ENCODE results near the gene CCDC122.

Gene CCDC122

DNA sequence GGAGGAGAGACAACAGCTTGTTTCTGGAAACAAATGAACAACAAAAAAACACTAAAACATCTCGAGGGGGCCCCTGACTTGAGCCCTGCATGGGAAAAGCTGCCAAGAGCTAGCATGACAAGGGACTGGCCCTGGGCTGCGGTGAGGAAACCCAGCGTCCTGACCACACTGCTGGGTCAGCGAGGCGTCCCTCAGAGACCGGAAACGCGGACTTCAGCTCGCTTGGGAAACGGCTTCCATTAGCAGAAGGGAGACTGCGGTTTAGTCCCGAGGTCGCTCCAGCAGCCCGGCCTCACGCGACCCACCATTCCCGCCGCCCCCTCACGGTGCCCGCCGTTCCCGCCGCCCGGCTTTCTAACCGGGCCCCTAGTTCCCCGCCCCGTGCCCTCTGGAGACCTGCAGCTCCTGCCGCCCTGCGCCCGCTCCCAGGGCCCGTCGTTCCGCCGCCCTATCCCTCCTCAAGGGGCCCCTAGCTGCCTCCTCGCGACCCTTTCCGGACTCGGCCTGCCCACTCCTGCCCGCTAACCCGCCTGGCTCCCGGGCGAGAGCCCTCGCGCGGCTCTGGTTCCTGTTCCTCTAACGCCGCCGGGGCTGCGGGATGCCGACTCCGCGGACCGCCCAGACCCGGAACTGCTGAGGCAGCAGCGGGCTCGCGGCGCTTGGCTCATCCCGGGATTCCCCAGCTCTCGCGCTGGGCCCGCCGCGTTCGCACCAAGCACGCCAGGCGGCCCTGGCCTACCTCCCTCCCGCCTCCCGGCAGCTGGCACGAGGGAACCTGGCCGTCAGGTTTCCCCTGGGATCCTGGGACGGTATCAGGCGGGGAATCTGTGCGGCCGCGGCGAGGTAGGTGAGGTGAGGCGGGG lies at the start of gene CCDC122:
TSS of gene CCDC122 (minus strand) at position 849 of the 863 bp plus-strand sequence. CDS start 10,364 bp downstream, outside the sequence.
- peak; percentile 39 to 71 for DNase-seq (ENCODE audit: low read depth in 2 of 2)

DNA sequence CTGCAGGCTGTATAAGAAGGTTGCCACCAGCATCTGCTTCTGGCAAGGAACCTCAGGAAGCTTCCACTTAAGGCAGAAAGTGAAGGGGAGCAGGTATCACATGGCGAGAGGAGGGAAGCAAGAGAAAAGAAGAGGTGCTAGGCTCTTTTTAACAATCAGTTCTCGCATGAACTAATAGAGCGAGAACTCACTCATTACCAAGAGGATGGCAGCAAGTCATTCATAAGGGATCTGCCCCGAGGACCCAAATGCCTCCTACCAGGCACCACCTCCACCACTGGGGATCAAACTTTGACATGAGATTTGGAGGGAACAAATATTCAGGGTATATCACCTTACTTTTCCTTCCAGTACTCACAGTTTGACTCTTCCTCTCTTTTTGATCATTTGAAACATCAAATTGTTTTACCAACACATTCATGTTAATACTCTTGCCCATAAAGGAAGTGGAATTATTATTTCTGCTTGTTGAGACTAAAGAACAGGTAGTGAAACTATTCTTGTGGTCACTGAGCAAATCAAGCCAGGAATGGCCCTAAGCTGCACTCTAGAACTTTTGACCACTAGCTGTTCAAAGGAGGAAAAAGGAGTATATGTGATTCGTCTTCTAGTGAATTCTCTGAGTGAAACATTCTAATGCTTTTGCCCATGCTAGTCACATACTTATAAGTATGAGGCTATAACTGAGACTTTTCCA lies 45.2 kb upstream of the CCDC122 start:
- DNase-seq (ENCODE audit: low read depth in 2 of 2), result no peak

DNA sequence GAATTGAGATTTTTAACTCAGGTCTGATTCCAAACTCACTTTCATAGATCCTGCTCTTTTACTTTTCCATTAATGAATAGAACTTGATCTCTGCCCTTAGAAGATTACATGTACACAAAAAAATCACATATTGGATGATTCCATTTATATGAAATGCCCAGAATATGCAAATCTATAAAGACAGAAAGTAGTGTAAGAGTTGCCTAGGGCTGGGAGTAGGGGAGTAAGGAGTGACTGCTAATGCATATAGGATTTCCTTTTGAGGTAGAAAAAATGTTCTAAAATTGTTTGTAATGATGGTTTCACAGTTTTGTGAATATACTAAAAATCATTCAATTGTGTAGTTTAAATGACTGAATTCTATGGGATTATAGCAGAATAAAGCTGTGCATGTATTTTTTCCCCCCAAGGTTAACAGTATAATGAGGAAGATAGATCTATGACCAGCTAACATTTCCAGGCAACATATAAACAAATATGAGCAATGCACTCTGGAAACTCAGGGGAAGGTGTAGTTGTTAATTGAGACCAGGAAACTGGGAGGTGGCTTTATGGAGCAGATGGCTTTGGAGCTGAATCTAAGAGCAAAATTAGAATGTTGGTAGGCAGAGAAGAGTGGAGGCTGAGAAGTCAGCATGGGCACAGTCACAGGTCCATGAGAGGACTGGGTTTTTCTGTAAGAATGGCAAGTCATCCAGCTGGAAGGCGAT lies 41.6 kb upstream of the CCDC122 start:
- no peak for DNase-seq (ENCODE audit: low read depth in 2 of 2)

DNA sequence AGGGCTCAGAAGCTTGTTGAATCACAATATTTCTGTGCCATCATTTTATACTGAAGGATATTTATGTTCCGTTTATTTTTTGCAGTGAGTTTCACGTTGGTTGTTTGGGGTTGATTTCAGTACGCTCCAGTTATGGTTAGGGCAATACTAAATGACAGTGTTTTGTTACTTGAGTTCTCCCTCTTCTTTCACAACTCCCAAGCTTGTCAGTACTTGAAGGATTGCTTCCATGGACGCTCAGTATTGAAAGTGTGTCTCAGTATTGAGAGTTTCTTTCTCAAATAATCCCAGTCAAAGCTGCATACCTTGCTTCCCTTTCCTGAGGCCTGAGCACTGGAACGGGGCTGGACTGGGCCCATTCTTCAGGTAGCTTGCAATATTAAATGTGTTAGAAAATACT lies 39.1 kb upstream of the CCDC122 start:
- no peak for DNase-seq (ENCODE audit: low read depth in 2 of 2)

DNA sequence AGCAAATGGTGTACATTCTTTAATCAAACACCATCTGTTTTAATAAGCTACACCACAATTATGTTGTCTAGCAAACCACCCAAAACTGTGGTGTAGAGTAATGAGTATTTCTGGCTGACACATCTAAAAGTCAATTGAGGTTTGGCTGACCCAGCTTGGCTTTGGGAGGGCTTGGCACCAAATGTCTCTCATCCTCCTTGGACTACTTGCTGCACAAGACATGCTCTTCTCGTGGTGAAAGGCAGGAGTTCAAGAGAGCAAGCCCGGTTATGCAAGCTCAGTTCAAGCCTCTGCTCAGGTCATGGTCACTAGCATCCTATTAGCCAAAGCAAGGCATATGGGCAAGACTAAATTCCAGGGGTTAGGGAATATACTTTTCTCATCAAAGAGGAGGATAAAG lies 37.3 kb upstream of the CCDC122 start:
- no peak for DNase-seq (ENCODE audit: low read depth in 2 of 2)

DNA sequence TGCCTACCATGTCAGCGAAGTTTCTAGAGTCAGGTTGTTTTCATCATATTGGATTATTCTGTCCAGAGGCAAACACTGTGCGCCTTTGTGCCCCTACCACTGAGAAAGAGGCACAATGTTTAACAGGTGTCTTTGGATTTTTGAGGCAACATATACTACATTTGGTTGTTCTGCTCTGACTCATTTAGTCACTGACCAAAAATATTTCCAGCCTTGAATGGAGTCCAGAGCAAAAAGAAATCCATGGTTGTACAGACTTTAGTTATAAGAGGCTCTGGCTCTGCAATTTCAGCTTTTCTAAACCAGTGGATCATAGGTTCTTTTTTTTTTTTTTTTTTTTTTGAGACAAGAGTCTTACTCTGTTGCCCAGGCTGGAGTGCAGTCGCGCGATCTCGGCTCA lies 35.9 kb upstream of the CCDC122 start:
- DNase-seq (ENCODE audit: low read depth in 2 of 2), result no peak

DNA sequence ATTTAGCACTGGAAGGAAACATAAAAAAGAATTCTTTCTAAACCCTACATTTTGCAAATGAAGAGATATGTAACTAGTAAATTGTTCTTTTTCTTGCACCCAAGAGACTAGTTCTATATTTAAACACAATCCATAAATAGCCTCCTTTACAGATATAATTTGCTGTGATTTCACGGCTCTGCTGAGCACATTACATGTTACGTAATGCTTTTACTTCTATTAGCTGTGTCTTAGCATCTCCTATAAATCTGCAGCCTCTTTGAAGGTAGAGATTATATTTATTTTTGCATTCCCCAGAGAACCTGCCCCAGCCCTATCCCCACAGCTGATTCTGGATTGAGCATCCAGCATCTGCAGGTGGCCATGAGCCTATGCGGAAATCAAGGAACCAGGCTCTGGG lies 32.3 kb upstream of the CCDC122 start:
- no peak for DNase-seq (ENCODE audit: low read depth in 2 of 2)

DNA sequence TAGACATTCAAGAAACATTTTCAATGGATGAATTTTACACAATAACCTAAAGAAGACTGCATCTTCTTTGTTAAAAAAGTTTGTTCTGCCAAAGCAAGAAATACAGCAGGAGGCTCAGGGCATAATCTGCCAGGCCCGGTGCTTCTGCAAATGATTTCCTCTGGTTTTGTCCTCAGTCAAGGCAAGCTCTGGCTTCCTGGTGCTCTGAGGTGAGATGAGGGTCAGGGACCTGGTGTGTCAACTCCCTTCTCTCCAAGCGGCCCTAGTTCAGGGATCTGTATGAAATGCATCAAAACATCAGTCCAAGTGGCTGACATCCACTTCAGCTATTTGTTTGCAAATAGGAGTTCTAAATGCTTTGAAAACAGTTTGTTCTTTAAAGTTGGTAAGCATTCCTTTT lies 31.7 kb upstream of the CCDC122 start:
- no peak for DNase-seq (ENCODE audit: low read depth in 2 of 2)

DNA sequence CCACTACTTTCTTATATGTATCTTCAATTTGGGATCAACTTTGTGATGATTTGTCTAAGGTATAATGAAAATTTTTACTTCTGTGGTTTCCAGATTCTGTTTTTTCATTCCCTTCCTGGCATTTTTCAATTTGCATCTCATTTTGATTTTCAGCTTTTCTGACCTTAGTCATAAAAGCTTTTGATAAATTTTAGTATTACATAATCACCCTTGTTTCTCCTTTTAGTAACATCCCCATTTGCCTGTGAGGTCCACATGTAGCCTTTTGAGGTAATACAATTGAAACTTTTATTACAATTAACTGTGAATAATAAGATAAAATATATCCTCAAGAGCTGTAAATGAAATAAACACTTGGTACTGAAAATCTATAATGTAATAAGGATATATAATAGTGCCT lies 31.3 kb upstream of the CCDC122 start:
- DNase-seq (ENCODE audit: low read depth in 2 of 2), result no peak

DNA sequence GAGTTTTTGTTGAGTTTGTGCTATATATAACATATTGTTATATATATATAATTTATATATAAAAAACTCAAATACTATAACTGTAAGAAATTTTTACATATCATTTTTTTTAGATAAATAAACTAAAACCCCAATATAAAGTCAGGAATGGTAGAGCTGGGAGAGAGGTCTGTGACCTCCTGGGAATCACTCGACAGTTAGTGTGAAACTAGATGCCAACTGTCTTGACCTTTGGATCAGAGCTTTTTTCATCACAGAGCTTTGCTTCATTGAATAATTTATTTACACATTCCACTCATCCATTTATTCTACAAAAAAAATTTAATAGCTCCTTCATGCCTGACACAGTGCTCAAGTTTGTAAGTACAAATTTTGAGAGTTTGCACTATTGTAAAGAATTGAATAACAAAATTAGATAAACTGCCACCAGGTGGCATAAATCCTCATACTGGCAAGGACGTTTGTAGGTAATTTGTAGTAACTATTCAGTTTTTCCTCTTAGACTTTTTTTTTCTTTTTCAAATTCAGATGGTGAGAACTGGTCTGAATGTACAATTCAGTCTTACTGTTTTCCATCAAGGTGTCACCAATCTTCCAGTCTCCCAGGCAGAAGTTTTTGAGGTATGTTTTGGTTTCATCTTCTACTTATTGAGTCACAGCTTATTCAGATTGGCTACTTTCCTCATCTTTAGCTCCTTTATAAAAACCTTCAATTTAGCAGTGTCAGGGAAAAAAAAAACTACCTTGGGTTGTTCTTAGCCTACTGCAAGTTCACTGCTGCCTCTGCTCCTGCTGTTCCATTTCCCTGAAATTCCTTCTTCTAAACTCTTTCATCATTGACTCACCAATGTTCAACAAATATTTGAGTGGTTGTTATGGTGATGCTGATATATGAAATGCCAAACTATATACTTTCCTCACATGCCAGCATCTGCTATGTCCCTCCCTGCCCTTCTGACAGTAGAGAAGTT lies 28.9 kb upstream of the CCDC122 start:
- no peak for DNase-seq (ENCODE audit: low read depth in 2 of 2)

DNA sequence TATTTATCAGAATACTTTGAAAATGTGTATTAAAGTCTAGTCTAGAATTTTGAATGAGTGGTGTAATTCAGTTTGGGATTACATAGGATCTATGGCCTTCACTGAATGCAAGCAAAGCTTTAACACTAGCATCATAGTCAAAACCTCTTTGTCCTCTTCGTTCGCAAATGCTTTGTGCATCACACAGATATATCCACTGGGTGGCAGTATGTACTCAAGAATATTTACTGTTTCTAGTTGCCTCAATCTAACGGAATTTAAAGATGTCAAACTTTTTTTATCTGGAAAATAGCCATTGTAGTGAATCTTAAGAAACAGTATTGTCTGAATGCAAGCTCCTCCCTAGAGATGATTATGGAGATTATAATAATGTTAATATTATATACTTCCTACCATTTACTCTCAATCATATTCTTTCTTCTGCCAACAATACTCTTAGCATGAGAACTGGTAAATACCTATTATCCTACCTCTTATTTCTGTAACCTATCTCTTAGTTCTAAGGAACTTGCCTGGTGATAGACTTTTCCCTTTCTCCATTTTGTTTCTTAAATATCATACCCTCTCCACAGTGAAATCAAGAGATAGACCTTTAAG lies 26.0 kb upstream of the CCDC122 start:
- DNase-seq (ENCODE audit: low read depth in 2 of 2), result no peak

DNA sequence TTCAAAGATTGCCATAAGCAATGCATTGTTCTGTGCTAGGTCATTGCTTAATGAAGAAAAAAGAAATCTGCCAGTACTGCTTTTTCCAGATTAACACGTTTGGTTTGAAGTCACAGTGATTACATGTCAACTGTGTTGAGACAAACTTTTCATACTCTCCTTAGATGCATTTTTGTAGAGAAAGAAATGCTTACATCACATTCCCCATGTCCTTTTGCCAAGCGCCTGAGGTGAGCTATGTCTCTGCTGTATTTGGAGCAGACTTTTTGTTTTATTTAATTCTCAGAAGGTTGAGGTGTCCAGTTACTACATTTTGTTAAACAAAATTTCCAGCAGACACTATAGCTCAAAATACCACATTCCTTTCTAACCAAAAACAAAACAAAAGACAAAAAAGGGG lies 16.4 kb upstream of the CCDC122 start:
- DNase-seq (ENCODE audit: low read depth in 2 of 2), result no peak

DNA sequence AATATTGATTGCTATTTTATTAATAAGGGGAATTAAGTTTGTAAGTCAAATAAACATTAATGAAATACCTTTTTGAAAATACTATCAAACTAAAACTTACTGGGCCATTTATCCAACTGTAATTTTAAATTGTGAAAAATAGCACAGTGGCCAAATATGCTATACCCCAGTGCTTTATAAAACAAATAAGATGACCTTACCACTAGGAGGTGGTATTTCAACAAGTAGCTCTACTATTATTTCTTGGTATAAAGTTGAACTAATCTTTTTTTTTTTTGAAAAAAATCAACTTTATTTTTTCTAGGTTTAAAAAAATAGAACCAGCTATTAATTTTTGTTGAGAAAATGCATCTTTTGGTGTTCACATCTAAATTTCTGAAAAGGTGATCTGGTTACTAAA lies 14.9 kb upstream of the CCDC122 start:
- no peak for DNase-seq (ENCODE audit: low read depth in 2 of 2)

DNA sequence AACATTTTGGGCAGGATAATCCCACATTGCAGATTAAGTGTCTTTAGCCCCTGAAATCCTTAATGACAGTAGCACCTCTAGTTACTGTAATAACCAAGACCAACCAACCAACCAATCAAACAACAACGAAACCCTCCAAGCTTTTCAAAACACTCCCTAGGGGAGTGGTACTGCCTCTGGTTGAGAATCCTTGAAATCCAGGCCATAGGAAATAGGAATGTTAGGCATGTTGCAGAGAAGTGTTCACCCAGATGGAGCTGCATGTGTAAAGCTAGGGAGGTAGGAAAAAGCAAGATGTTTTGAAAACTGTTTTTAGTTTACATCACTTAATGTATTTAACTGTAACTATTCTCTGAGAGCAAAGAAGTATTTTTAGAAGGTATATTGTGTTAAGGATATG lies 4.7 kb upstream of the CCDC122 start:
- DNase-seq (ENCODE audit: low read depth in 2 of 2), result no peak

DNA sequence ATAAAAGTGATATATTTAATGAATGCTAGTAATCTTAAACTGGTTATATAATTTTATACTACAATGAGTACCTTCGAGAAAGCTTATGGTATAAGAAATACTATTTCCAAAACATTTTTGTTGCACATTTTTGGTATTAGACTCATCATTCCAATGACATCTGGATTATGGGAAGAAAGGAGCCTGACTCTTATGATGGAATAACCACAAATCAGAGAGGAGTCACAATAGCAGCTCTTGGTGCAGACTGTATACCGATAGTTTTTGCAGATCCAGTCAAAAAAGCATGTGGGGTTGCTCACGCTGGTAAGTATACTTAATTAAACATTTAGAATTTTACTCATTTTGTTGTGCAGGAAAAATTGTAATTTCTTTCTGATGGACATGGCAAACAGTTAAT lies 4.1 kb upstream of the CCDC122 start:
- DNase-seq (ENCODE audit: low read depth in 2 of 2), result no peak

DNA sequence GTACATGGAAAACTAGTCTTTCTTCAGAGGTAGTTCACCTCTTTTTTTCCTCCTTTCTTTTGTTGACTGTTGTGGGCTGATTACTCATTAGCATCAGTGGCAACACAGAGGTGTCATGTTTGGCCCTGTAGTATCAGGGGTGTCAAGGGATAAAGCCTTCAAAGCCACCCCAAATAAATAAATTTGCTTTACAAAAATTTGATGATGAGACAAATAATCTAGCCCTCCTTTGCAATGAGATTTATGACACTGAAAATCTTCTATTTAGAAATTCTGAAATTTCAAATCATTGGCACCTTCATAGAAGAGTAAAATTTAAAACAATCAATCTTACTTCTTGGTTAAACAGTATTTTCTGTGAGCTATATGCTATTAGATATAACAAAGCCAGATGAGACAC lies 2.0 kb upstream of the CCDC122 start:
- no peak for DNase-seq (ENCODE audit: low read depth in 2 of 2)

DNA sequence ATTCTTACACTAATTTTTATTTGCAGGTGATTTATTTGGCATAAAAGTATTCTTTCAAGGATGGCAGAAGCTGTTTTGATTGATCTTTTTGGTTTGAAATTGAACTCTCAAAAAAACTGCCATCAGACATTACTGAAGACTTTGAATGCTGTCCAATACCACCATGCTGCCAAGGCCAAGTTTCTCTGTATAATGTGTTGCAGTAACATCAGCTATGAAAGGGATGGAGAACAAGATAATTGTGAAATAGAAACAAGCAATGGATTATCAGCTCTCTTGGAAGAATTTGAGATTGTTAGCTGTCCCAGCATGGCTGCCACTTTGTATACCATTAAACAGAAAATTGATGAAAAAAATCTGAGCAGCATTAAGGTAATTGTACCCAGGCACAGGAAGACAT lies 1.4 kb upstream of the CCDC122 start:
- DNase-seq (ENCODE audit: low read depth in 2 of 2), result no peak

DNA sequence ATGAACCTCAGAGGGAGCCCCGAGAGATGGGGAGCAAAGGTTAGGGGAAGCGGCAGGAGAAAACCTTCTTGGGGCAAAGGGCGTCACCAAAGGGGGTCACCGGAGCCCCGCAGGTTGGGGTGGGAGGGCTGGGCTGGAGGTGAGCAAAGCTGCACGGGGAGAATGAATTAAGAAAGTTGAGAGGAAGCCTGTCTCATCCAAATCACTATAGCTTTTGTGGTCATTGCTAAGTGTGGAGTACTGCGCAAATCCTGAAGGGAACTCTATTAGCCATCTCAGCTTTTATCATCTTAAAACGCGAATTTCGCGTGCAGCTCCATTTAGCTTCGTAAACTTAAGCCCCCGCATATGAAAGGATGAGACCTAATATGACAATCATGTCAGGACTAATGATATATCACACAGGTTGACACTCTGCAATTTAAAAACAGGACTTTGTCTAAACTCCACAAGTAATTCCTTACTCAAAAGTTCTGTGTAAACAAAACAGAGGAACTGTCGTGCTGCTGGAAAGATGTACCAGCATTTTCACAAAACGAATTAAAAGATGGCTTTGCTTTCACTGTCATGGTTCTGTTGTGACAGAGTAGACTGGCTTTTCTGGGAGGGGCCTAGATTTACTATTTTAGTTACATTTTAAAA lies 795 bp upstream of the CCDC122 start:
- DNase-seq (ENCODE audit: low read depth in 2 of 2), result no peak

DNA sequence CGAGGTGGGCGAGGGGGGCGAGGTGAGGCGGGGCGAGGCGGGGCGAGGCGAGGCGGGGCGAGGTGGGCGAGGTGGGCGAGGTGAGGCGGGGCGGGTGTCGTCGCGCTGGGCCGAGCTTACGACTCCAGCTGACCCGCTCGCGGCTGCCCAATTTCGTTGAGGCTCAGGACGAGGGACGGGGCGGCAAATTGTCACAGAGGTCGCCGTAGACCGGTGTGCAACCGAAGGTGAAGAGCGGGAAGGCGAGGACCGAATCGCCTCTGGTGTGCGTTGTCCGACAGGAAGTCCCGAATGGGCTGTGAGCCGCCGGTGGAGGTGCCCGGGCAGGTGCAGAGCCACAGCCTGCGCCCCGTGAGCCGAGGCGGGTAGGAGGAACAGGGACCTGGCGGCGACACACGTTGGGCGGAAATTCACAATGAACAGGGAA lies 228 bp upstream of the CCDC122 start, which contains the start of gene LACC1:
TSS of gene LACC1 (plus strand) at position 150 of the 427 bp plus-strand sequence. CDS start 1,082 bp downstream, outside the sequence.
- DNase-seq (ENCODE audit: low read depth in 2 of 2), result peak in 1 of 2 donors; percentile 63

DNA sequence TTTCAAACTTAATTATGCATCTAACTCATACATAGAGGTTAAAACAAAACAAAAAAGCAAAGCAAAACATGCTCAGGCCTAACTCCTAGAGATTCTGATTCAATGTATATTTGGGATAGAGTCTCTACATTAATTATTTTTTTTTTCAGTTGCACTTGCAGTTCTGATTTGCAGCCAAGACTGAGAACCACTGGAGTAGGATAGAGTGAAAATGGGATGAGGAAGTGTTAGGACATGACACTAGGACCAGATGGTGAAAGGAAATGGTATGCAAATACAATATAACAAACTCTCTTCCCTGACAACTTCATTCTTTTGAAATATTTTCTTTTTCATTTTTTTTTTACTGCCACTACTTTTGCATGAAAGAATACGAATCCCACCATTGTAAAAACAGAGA lies 1.8 kb downstream of the CCDC122 start:
- no peak for DNase-seq (ENCODE audit: low read depth in 2 of 2)

Data from stimulated activated CD8-positive, alpha-beta memory T cell treated with anti-CD3 and anti-CD28 coated beads, Interleukin-7, amount 100 ng/mL, for 4 hours (primary cell).